Activated CD4-positive, alpha-beta T cell treated with anti-CD3 and anti-CD28 coated beads, Interleukin-2, amount 50 U/mL, for 1 hour (primary cell): ENCODE measurements around the gene CPNE7.

Experiments used
- DNase-seq: peaks from one replicate; pipeline ENCODE4 v3.0.0-alpha.2; 2020

Gene CPNE7

DNA sequence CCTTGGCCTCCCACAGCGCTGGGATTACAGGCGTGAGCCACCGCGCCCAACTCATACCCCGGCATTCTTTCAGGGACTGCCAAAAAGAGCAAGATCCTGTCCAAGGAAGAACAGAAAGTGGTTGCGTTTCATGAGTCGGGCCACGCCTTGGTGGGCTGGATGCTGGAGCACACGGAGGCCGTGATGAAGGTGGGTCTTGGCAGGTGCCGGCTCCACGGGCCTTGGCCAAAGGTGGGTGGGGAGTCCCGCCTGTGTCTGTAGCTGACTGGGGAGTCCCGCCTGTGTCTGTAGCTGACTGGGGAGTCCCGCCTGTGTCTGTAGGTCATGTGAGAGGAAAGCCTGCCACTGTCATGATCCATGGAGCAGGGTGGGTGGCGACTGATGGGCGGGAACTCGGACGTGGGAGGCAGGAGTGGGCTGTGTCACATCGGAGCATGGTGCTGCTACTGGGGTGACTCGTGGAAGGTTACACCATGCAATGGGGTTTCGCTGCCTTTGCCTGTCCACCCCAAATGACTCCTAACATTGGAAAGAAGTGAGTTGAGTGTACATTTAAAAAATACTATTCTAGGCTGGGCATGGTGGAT, 25.0 kb upstream of the CPNE7 start:
- no peak for DNase-seq

DNA sequence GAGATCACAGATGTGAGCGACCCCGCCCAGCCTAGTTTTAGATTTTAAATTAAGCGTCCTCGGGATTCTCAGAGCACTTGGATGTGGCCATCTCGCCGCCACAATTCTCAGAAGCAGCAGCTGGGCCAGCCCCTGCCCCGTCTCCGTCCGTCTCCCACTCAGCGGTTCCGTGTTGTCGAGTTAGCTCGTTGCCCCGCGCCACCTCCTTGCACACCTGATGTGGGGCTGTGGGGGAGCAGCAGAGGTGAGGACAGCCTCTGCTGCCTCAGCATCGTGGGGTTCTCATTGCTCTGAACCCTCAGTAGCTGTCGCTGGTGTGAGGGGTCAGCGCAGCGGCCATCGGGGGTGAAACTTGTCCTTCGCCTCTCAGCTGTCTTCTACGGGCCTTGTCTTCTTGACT, 23.2 kb upstream of the CPNE7 start:
- DNase-seq = no peak

DNA sequence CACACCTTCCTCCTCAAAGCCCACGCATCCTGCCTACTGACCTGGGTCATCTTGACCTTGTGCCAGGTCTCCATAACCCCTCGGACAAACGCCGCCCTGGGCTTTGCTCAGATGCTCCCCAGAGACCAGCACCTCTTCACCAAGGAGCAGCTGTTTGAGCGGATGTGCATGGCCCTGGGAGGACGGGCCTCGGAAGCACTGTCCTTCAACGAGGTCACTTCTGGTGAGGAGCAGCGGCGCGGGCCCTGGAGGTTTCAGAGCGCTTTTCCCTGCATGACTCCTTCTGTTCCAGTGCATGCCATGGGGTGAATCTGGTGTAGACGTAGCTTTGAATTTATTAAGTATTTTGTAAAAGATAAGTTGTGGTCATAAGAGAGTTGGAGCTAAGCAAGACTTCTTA, 22.6 kb upstream of the CPNE7 start:
- no peak for DNase-seq

DNA sequence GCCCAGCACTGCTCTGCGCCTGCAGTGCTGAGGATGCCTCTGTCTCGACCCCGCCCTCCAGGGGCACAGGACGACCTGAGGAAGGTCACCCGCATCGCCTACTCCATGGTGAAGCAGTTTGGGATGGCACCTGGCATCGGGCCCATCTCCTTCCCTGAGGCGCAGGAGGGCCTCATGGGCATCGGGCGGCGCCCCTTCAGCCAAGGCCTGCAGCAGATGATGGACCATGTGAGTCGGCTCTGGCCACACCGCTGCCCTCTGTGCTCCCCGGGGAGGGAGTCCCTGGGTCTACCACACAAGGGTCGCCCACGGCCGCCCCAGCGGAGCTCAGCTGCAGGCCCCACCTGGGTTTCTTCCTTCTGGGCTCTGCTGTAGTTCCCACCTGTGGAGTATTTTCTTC, 21.8 kb upstream of the CPNE7 start:
- no peak for DNase-seq

DNA sequence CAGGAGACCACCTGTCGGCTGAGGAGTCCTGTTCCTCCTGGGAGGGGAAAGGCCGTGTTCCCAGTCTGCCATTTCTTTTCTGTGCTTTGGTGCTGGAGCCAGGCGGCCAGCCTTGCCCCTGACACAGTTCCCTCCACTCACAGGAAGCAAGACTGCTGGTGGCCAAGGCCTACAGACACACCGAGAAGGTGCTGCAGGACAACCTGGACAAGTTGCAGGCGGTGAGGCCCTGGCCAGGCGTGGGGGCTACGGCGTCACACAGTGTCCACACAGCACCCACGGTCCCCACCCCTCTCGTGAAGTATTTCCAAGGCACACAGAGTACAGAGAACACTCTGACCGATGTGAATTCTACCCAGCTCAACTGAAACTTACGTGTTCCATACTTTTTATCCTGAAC, 21.2 kb upstream of the CPNE7 start:
- DNase-seq = no peak

DNA sequence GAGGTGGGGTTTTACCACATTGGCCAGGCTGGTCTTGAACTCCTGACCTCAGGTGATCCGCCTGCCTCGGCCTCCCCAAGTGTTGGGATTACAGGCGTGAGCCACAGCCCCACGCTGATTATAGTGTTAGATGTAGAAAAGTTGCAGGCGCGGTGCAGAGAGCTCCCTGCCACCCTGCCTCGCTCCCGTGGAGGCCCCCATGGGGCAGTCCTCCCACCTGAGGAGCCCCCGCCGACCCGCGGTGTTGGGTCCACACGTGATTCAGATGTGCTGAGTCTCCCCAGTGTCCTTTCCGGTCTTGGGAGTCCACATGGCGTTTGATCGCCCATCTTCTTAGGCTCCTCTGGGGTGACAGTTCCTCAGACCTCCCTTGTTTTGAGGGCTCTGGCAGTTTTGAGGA, 20.3 kb upstream of the CPNE7 start:
- no peak for DNase-seq

DNA sequence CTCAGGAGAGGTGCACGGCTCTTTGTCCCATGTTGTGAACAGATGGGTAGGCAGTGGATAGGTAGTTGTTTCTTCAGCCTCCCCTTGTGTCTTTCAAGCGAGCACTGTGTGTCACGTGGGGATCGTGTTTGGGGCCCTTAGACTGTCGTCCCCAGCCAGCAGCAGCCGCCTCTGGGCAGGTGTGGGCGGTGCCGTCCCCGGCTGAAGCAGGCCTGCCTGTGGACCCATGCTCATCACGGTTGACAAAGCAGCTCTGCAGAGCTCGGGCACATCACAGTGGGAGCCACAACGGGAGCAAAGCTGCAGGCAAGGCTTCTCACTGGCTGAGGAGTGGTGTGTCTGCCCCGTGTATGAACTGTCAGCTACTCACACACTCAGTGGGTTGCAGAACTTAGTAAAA, 19.8 kb upstream of the CPNE7 start:
- no peak for DNase-seq

DNA sequence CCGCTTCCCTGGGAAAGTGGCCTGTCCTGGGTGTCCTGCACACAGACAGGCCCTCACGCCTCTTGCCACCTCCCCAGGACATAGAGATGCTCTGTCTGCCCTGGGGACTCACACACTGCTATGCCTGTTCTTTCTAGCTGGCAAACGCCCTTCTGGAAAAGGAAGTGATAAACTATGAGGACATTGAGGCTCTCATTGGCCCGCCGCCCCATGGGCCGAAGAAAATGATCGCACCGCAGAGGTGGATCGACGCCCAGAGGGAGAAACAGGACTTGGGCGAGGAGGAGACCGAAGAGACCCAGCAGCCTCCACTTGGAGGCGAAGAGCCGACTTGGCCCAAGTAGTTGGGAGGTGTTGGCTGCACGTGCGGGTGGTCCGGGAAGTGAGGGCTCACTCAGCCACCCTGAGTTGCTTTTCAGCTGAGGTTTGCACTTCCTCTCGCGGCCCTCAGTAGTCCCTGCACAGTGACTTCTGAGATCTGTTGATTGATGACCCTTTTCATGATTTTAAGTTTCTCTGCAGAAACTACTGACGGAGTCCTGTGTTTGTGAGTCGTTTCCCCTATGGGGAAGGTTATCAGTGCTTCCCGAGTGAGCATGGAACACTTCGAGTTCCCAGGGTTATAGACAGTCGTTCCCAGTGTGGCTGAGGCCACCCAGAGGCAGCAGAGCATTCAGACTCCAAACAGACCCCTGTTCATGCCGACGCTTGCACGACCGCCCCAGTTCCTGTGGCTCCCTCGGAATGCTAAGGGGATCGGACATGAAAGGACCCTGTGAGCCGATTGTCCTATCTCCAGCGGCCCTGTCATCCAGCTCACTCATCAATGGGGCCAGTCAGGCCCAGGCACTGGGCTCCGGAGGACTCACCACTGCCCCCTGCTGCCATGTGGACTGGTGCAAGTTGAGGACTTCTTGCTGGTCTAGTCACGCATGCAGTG, 18.5 kb upstream of the CPNE7 start:
- peak; percentile 87 for DNase-seq

DNA sequence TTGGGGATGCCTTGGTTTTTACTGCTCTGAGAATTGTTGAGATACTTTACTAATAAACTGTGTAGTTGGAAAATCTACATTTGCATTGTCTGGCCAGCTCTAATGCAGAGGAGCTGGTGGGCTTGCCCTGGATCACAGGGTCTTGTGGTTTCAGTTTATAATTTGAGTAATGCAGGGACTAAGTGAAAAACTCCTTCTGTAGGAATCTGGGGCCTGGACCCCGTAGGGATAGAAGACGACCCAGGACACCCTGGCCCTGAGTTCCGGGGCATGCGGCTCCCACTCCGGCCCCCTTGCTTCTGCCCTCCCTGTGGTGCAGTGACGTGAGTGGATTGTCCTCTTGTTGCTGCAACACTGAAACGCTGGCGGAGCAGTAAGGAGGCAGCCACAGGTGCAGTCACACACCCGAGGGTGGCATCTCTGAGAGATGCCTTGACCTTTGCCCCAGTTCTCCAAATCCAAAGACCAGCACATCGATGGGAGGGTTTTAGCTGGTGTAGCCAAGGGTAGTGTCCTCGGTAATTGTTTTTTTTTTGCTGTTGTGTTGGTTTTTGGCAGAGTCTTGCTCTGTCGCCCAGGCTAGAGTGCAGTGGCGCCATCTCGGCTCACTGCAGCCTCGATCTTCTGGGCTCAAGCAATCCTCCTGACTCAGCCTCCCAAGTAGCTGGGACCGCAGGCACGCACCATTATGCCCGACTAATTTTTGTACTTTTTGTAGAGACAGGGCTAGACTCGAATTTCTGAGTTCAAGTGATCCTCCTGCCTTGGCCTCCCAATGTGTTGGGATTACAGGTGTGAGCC, 17.7 kb upstream of the CPNE7 start:
- DNase-seq = no peak

DNA sequence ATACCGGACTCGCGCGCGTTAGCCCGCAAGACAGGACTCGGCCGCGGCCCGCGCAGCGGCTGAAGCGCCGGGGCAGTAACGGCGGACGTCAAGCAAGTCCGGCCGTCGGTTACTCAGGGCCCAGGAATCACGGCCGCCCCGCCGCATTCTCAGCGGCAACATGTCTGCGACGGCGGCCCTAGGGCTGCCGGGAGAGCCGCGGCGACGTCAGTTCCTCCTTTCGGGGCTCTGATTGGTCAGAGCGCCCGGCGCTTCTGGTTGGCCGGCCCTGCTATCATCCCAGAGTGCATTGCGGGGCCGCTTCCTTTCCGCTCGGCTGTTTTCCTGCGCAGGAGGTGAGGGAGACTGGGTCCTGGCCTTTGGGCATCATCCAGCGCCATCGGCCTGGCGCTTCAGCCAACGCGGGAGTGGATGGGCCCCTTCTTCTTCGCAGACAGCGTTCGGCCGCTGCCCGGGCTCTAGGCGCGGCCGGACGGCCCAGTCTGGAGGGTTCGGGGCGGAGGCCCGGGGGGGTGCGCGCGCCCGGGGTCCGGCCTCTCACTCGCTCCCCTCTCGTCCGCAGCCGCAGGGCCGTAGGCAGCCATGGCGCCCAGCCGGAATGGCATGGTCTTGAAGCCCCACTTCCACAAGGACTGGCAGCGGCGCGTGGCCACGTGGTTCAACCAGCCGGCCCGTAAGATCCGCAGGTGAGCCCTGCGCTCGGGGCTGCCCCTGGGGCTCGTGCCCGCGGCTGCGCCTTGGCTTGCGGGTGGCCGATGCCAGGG, 15.0 kb upstream of the CPNE7 start, which contains the start of gene RPL13:
Gene RPL13 (plus strand): TSS at position 305 of the 764 bp plus-strand sequence. CDS start 278 bp downstream, at position 583.
- DNase-seq = peak; percentile 91

DNA sequence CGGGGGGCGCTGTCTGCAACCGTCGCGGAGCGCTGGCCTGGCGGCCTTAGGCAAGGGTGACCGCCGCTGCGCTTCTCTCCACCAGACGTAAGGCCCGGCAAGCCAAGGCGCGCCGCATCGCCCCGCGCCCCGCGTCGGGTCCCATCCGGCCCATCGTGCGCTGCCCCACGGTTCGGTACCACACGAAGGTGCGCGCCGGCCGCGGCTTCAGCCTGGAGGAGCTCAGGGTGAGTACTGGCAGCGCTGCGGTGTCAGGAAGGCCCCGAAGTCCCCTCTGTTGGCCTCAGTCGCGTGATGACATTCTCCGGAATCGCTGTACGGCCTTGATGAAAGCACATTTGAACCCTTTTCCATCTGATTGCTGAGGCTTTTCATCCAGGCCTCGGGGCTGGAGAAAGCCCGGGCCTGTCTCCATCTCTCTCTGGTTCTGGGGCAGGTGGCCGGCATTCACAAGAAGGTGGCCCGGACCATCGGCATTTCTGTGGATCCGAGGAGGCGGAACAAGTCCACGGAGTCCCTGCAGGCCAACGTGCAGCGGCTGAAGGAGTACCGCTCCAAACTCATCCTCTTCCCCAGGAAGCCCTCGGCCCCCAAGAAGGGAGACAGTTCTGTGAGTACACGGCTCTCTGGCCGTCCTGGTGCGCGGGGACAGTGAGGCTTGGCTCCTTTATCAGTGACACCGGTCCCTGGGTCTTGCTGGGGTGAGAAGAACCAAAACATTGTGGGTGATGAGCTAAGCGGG, 14.2 kb upstream of the CPNE7 start:
- peak; percentile 20 for DNase-seq

DNA sequence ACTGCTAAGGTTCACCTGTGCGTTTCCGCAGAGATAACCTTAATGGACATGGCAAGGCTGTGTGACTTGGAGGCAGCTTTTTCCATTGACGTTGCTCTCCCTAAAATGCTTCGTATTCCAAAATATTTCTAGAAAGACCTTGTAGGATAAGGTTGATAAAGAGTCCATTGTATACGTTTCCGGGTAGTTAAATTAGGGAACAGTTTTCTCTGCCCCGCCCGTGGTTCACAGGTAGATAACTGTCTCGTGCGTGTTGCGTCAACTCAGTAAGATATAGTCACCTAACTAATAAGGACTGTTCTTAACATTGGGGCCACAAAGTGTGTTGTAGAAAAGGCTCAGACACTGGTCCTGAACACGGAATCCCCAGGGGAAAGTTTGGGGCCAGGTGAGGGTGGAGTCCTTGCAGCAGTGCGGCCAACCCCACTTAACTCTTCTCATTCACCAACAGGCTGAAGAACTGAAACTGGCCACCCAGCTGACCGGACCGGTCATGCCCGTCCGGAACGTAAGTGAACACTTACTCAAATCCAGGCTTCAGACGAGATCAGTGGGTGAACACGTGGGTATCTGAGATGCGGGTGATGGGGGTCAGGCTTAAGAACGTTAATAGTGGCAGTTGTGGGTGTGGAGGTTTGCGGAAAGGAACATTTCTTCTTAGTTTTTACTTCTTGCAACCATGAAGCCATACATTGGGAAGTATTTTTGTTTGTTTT, 13.5 kb upstream of the CPNE7 start:
- no peak for DNase-seq

DNA sequence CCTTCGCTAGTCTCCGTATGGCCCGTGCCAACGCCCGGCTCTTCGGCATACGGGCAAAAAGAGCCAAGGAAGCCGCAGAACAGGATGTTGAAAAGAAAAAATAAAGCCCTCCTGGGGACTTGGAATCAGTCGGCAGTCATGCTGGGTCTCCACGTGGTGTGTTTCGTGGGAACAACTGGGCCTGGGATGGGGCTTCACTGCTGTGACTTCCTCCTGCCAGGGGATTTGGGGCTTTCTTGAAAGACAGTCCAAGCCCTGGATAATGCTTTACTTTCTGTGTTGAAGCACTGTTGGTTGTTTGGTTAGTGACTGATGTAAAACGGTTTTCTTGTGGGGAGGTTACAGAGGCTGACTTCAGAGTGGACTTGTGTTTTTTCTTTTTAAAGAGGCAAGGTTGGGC, 12.6 kb upstream of the CPNE7 start:
- no peak for DNase-seq

DNA sequence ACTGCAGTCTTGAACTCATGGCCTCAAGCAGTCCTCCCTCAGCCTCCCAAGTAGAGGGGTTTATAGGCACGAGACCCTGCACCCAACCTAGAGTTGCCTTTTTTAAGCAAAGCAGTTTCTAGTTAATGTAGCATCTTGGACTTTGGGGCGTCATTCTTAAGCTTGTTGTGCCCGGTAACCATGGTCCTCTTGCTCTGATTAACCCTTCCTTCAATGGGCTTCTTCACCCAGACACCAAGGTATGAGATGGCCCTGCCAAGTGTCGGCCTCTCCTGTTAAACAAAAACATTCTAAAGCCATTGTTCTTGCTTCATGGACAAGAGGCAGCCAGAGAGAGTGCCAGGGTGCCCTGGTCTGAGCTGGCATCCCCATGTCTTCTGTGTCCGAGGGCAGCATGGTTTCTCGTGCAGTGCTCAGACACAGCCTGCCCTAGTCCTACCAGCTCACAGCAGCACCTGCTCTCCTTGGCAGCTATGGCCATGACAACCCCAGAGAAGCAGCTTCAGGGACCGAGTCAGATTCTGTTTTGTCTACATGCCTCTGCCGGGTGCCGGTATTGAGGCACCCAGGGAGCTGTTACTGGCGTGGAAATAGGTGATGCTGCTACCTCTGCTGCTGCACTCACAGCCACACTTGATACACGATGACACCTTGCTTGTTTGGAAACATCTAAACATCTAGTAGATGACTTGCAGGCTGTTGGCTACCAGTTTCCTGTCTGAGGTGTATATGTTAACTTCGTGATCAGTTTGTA, 11.7 kb upstream of the CPNE7 start:
- DNase-seq = no peak

DNA sequence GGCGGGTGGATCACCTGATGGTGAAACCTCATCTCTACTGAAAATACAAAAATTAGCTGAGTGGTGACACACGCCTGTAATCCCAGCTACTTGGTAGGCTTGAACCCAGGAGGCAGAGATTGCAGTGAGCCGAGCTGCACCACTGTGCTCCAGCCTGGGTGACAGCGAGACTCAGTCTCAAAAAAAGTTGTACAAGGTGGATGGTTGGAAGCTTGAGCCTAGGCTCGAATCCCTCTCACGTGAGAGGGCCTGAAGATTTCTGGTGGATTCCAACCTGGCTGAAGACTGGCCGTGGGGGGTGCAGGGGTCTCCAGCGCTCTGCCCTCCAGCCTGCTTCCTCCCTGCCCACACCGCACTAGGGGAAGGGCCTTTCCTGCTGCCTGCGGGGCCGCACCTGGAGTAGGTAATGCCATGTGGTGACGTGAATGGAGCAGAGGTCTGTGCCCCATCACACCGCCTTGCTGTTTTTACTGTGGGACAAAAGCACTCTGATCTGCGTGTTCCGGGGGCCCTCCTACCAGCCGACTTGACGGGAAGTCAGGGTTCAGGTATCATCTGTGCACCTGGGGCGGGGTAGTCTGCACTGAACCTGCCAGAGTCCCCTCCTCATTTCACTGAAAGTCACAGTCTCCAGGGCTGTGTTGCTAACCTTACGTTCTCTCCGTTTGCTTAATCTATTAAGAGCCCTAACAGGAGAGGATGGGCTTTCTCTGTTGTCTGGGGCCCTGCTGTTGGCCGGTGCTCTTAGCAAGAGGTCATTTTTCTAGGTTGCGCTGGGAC, 10.9 kb upstream of the CPNE7 start:
- peak; percentile 18 for DNase-seq

DNA sequence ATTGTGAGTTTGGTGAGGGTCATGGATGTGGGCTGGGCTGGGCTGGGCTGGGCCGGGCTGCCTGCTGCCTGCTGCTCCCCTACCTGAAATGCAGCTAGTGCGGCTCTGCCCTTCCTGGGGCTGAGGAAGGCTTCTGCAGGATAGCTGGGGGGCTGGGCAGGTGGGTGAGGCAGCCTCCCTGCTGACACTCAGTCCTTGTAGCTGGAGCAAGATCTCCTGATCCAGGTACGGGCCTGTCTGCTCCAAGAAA, 10.4 kb upstream of the CPNE7 start:
- no peak for DNase-seq

DNA sequence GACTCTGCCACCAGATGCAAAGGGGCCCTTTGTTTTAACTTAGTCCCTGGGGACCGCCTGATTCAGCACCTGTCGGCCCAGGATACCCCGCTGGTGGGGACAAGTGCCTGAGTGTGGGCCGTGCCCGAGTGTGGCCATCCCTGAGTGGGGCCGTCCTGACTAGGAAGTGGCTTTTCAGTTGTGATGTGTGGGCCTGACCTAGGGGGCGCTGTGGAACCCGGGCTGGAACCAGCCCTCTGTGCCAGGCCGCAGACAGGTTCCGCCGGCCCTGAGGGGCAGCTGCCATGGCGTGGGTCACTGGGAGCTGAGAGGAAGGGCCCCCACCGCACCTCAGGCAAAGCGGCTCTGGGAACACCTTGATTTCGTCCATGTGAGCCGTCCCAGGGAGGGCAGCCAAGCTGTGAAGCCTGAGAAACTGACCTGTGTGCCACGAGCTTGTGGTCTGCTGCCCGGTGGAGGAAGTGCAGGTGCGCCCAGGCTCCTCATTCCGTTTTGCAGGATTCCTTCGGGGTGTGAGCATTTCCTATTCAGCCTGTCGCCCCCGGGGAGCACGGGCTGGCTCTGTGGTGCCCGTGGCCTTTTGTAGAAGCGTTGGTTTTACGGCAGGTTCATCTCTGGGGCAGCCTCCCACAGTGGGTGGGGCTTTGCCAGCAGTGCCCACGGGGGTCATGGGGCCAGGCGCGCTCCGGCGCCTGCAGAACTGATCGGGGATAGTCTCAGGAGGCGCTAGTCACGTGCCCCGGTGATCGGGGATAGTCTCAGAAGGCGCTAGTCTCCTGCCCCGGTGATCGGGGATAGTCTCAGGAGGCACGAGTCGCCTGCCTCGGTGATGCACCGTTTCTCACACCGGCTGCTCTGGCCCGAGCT, 9.8 kb upstream of the CPNE7 start:
- DNase-seq = peak; percentile 39

DNA sequence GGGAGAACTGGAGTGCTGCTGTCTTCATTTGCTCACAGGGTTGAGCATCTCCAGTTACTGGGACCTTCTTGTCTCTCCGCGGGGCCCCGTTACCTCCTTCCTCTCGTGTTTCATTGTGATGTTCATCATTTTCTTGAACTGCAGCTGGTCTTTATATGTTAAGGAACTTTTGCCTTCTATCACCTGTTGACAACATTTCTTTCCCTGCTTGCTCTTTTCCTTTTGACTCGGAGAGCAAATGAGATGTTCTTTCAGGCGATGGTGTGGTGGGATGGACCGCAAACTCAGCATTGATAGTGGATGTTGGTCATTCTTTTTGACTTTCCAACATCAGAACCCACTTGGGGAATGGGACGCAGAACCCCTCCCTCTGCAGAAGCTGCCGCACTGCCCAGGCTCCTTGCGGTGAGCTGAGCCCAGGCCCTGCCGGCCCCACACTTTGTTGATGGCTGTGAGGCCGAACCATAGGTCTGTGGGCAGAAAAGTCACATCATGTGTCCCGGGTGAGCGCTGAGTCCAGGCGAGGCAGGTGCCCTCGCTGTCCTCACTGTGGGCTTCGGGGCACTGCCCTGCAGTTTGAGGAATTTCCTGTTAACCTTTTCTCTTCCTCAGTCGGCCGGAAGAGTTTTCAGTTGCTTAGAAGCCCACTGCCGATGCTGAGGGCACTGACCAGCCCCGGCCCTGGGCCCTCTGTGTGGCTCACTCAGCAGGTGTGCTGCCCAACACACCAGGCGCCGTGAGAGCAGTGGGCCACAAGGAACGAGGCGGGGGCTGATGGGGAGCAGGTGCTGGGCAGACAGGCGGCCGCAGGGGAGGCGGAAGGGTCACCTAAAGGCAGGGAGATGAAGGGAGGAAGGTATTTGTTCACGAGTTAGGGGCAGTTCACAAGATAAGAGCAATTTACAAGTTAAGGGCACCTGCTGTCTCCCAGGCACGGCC, 7.6 kb upstream of the CPNE7 start:
- DNase-seq = no peak
